Right cardiac atrium (tissue), 5 donors: ENCODE data around the gene GGPS1. TPM values are rescaled to one million over a fixed set of nuclear protein-coding genes. Genes with fewer than 3 reads are reported as not detected.
"Not testable (repeated sequence)": the region's sequence is repeated elsewhere in the genome, so short reads cannot be mapped to it uniquely, and the experiment has no call there.

Experiments
- ATAC-seq, 2 donors: fragments of 200-7000 bp; cut with Tn5 transposase; one replicate each; pipeline versions ENCODE4 v1.8.0 to v1.9.1; 2020; ENCODE audit warnings: moderate library complexity in 2 of 2, mild to moderate bottlenecking in 1 of 2
- DNase-seq, 3 donors: peaks; one replicate each; pipeline ENCODE4 v3.0.0-alpha.2; 2020
- H3K27ac ChIP-seq: one replicate; pipeline ENCODE4 v1.5.1; 2013; ENCODE audit warnings: mild to moderate bottlenecking, low read length, control low read depth, moderate library complexity
- H3K27me3 ChIP-seq: one replicate; pipeline ENCODE4 v1.6.1; 2013; ENCODE audit not compliant: control insufficient read depth, insufficient read depth
- H3K4me1 ChIP-seq: one replicate; pipeline ENCODE4 v1.6.1; 2013; ENCODE audit warnings: low read length; ENCODE audit not compliant: control insufficient read depth, insufficient read depth
- H3K4me3 ChIP-seq: one replicate; pipeline ENCODE4 v1.5.1; 2013; ENCODE audit warnings: low read length, control low read depth
- H3K9me3 ChIP-seq: one replicate; pipeline ENCODE4 v1.6.1; 2013; ENCODE audit warnings: low read length; ENCODE audit not compliant: control insufficient read depth
- WGBS: extraction: QIAGEN DNeasy Blood & Tissue Kit; methylation state at CpG from one replicate; pipeline ENCODE4 v1.1.7; 2013; 5-methylcytosine and 5-hydroxymethylcytosine counted together
- intact Hi-C, 4 donors: fragments of 100-400 bp; cut with DNase I; formaldehyde crosslinking; loops; one replicate each; pipeline versions ENCODE4 v1.11.0 to v1.14.0; 2022 to 2023
- long read RNA-seq, 4 donors: library from polyadenylated mRNA; unstranded; transcript quantifications; one replicate each; pipeline ENCODE4 v2.0.0, GENCODE V29; 2020 to 2021
- polyA plus RNA-seq: library from polyadenylated mRNA; stranded (reverse); fragments of 200-250 nt; gene quantifications from one replicate; pipeline ENCODE4 v1.2.3, GENCODE V29; 2013
- total RNA-seq, 4 donors: library from RNA; stranded (reverse); fragmentation: NEBNext Ultra II Directional; extraction: Animal tissue kit (Norgen Biotek cat#: 25700); gene quantifications; one replicate each; pipeline ENCODE4 v1.2.1, GENCODE V29; 2021
- donor health status: healthy with polysubstance abuse.
- donor health status: DM: no; HTN: yes; CAD: no.
- donor health status: DM: no; HTN: no; CAD: no.
- donor health status: DM: no; HTN: yes; CAD: no; lungs with severe emphysema.
- donor health status: DM: yes; HTN: yes; CAD: no.

The GGPS1 gene
- total RNA-seq = 10 to 100 TPM; 29.7 to 33.5 (median 31.0) TPM
- polyA plus RNA-seq = 22.0 TPM
- long read RNA-seq, donor 1, transcript GGPS1-201 (4 exons, 2,895 nt) = major isoform, 38 of 40 reads
- long read RNA-seq, donor 1, partial matches to known transcripts = 0 of 40 reads
- long read RNA-seq, donor 1, other reads (novel, unspliced or antisense) = 1 of 40 reads
- long read RNA-seq, donor 2, transcript GGPS1-201 (4 exons, 2,895 nt) = major isoform, 11 of 11 reads
- long read RNA-seq, donor 2, partial matches to known transcripts = 0 of 11 reads
- long read RNA-seq, donor 2, other reads (novel, unspliced or antisense) = 0 of 11 reads
- long read RNA-seq, donor 3, transcript GGPS1-201 (4 exons, 2,895 nt) = major isoform, 74 of 84 reads
- long read RNA-seq, donor 3, transcript GGPS1-203 (3 exons, 1,407 nt) = minor isoform, 9 of 84 reads
- long read RNA-seq, donor 3, partial matches to known transcripts = 0 of 84 reads
- long read RNA-seq, donor 3, other reads (novel, unspliced or antisense) = 1 of 84 reads
- long read RNA-seq, donor 4, transcript GGPS1-201 (4 exons, 2,895 nt) = major isoform, 8 of 8 reads
- long read RNA-seq, donor 4, partial matches to known transcripts = 0 of 8 reads
- long read RNA-seq, donor 4, other reads (novel, unspliced or antisense) = 0 of 8 reads

GRCh38 chr1:235328271-235329138 is at the start of gene GGPS1:
Gene GGPS1 (plus strand): TSS chr1:235328570. CDS start chr1:235335265, 6,695 bp downstream.
- ATAC-seq (peak; percentile 96), DNase-seq (peak; percentile 97 to 99 (median 99))
- Histone ChIP-seq H3K27me3 (no peaks in the 10 kb centered on the region), H3K9me3 (no peaks in the 10 kb centered on the region), H3K4me1 (no peaks in the 10 kb centered on the region), H3K4me3 (peak within 1 kb of the TSS; percentile 97), H3K27ac (peak within 1 kb of the TSS; percentile 98)
- intact Hi-C loops = loop anchor here in 1 of 4 donors (10.0 kb wide), 1 partner anchor 54 kb away; no protein-coding TSS in a partner anchor
- under 1% methylated on average over 54 of the region's 54 CpGs for WGBS

GRCh38 chr1:235278915-235279292 is 49.5 kb upstream of the GGPS1 start:
- intact Hi-C loops = loop anchor here in 1 of 4 donors (10.0 kb wide), 1 partner anchor 46 kb away; the partner anchor contains the start of genes ARID4B and GGPS1
- DNase-seq (no peak), ATAC-seq (no peak)
- Histone ChIP-seq H3K9me3 (no peaks in the 10 kb centered on the region), H3K4me3 (no peak overlapping the region), H3K27me3 (no peaks in the 10 kb centered on the region), H3K27ac (no peak overlapping the region), H3K4me1 (peaks cover 3% of the 10 kb centered on the region)
- WGBS = 74% methylated on average over 5 of the region's 5 CpGs

GRCh38 chr1:235279694-235280093 is 48.7 kb upstream of the GGPS1 start:
- 78% methylated on average over 5 of the region's 5 CpGs for WGBS
- intact Hi-C loops = loop anchor here in 1 of 4 donors (10.0 kb wide), 1 partner anchor 45 kb away; the partner anchor contains the start of genes ARID4B and GGPS1
- DNase-seq (no peak), ATAC-seq (no peak)
- Histone ChIP-seq H3K27me3 (no peaks in the 10 kb centered on the region), H3K4me3 (no peak overlapping the region), H3K27ac (no peak overlapping the region), H3K9me3 (no peaks in the 10 kb centered on the region), H3K4me1 (peaks cover 3% of the 10 kb centered on the region)

GRCh38 chr1:235280467-235280866 is 47.9 kb upstream of the GGPS1 start:
- Histone ChIP-seq H3K27ac (no peak overlapping the region), H3K4me3 (no peak overlapping the region), H3K9me3 (no peaks in the 10 kb centered on the region), H3K4me1 (peaks cover 3% of the 10 kb centered on the region), H3K27me3 (no peaks in the 10 kb centered on the region)
- DNase-seq = peak in 2 of 3 donors; percentile 53 to 63
- intact Hi-C loops = no loop called here
- ATAC-seq = peak in 1 of 2 donors; percentile 46
- 97% methylated on average over 15 of the region's 15 CpGs for WGBS

GRCh38 chr1:235283636-235284035 is 44.7 kb upstream of the GGPS1 start:
- ATAC-seq, DNase-seq, intact Hi-C loops, H3K9me3 ChIP-seq, H3K27ac ChIP-seq, H3K4me1 ChIP-seq, H3K27me3 ChIP-seq, H3K4me3 ChIP-seq: not testable (repeated sequence)
- 95% methylated on average over 13 of the region's 13 CpGs for WGBS

GRCh38 chr1:235284231-235284769 is 44.1 kb upstream of the GGPS1 start:
- H3K27me3 ChIP-seq = no peaks in the 10 kb centered on the region
- H3K9me3 ChIP-seq = no peaks in the 10 kb centered on the region
- peak in 1 of 2 donors; percentile 70 for ATAC-seq
- intact Hi-C loops = no loop called here
- DNase-seq = no peak
- H3K4me3 ChIP-seq = no peak overlapping the region
- H3K27ac ChIP-seq = no peak overlapping the region
- H3K4me1 ChIP-seq = peaks cover 4% of the 10 kb centered on the region
- 82% methylated on average over 6 of the region's 6 CpGs for WGBS

GRCh38 chr1:235286667-235287066 is 41.7 kb upstream of the GGPS1 start:
- Histone ChIP-seq H3K27ac (no peak overlapping the region), H3K27me3 (no peaks in the 10 kb centered on the region), H3K9me3 (no peaks in the 10 kb centered on the region), H3K4me3 (no peak overlapping the region), H3K4me1 (peaks cover 1% of the 10 kb centered on the region)
- 90% methylated on average over 1 of the region's 1 CpG for WGBS
- DNase-seq (no peak), ATAC-seq (no peak)
- intact Hi-C loops = no loop called here

GRCh38 chr1:235287208-235287882 is 41.0 kb upstream of the GGPS1 start:
- no peak for DNase-seq
- intact Hi-C loops = no loop called here
- no peaks in the 10 kb centered on the region for H3K9me3 ChIP-seq
- peaks cover 2% of the 10 kb centered on the region for H3K4me1 ChIP-seq
- H3K27ac ChIP-seq = no peak overlapping the region
- no peaks in the 10 kb centered on the region for H3K27me3 ChIP-seq
- ATAC-seq = no peak
- no peak overlapping the region for H3K4me3 ChIP-seq
- 86% methylated on average over 4 of the region's 4 CpGs for WGBS

- Histone ChIP-seq H3K27me3 (no peaks in the 10 kb centered on the region), H3K4me1 (peaks cover 3% of the 10 kb centered on the region), H3K9me3 (no peaks in the 10 kb centered on the region), H3K27ac (no peak overlapping the region), H3K4me3 (no peak overlapping the region)
- DNase-seq (no peak), ATAC-seq (no peak)
- intact Hi-C loops = loop anchor here in 1 of 4 donors (10.0 kb wide), 1 partner anchor 65 kb away; no protein-coding TSS in a partner anchor
- WGBS = 85% methylated on average over 12 of the region's 12 CpGs
Measured at GRCh38 chr1:235289859-235290739, 38.3 kb upstream of the GGPS1 start.
